Neural cell (in vitro differentiated cells): ENCODE data around the gene RPA3.

Source experiments
- CTCF ChIP-seq: fragments of 450-650 bp; IDR thresholded peaks from 2 replicates; pipeline ENCODE4 v1.5.1; 2014; ENCODE audit warnings: antibody characterized with exemption, mild to moderate bottlenecking, moderate library complexity; ENCODE audit not compliant: poor library complexity, severe bottlenecking
- EP300 ChIP-seq: fragments of 450-650 bp; conservative IDR thresholded peaks from 2 replicates; pipeline ENCODE4 v1.6.1; 2014; ENCODE audit warnings: antibody characterized with exemption, mild to moderate bottlenecking, moderate library complexity; ENCODE audit not compliant: poor library complexity, severe bottlenecking
- EZH2 ChIP-seq: fragments of 200-600, 300-800 bp; shearing (Covaris generic), sonication (generic); IDR thresholded peaks from 2 replicates; pipeline ENCODE4 v1.6.1; 2014; ENCODE audit warnings: antibody characterized with exemption, low read length, borderline replicate concordance, mild to moderate bottlenecking; ENCODE audit not compliant: insufficient read depth, poor library complexity, severe bottlenecking
- POLR2AphosphoS5 ChIP-seq: IDR thresholded peaks from 2 replicates; pipeline ENCODE4 v1.6.1; 2012
- REST ChIP-seq: IDR thresholded peaks from 2 replicates; pipeline ENCODE4 v1.6.1; 2012; ENCODE audit warnings: borderline replicate concordance

GRCh38 chr7:7620644-7621210 is 97.7 kb downstream of the RPA3 start:
- no peak for TF ChIP-seq CTCF
- TF ChIP-seq REST = no peak
- TF ChIP-seq EZH2 = no peak
- TF ChIP-seq POLR2AphosphoS5 = no peak
- no peak for TF ChIP-seq EP300
